ENCODE results near the gene NKX2-3. TPM values are rescaled to one million over a fixed set of nuclear protein-coding genes. Genes with fewer than 3 reads are reported as not detected.

The NKX2-3 gene
- total RNA-seq, 4 donors from 2014 or later: 4.9 to 19.0 (median 8.7) TPM

DNA sequence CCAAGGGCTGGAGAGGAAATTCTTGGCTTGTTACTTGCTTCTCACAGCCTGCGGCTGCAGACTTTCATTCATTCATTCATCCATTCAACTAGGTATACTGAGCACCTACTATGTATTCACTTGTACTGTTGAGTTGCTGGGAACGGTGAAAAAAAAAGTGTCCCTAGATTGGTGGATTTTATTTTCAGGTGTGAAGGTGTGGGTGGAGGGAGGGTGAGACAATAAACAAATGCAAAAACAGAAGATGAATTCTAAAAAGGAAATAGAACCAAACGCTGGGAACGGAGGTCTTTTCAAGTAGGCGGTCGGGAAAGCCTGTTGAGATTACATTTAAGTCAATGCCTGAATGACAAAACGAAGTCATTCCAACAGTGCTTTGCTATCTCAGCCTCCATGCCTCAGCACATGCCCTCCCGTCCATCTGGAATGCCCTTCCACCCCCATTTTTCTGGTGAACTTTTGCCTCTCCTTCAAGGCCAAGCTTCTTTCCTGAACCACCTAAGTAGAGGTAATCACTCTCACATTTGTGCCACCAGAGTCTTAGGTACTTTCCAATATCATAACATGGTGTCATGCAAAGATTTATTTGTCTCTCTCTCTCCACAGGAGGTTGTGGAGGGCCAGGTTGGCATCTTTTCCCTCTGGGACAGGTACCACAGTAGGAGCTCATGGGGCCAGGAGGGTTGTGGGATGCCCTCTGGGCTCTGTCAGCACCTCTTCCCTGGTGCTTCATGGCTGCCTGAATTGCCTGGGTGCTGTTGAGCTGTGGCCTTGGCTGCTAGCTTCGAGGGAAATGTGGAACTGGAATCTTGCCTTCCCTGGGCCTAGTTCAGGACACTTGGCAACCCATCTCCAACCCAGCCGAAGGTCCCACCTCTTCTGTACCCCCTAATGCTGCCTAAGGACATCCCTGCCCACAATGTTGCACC, 5.5 kb downstream of the NKX2-3 start:
- no peaks in the 10 kb centered on the region for H3K36me3 ChIP-seq
- peaks cover 0 to 41% (median 5%) of the 10 kb centered on the region in 4 donors for H3K4me1 ChIP-seq
- H3K4me3 ChIP-seq: peak overlapping the region in 2 of 4 donors; percentile 56 to 59
- TF ChIP-seq POLR2A (IDR thresholded peaks at IDR 0.05): no peak
- TF ChIP-seq, protein P1, sequence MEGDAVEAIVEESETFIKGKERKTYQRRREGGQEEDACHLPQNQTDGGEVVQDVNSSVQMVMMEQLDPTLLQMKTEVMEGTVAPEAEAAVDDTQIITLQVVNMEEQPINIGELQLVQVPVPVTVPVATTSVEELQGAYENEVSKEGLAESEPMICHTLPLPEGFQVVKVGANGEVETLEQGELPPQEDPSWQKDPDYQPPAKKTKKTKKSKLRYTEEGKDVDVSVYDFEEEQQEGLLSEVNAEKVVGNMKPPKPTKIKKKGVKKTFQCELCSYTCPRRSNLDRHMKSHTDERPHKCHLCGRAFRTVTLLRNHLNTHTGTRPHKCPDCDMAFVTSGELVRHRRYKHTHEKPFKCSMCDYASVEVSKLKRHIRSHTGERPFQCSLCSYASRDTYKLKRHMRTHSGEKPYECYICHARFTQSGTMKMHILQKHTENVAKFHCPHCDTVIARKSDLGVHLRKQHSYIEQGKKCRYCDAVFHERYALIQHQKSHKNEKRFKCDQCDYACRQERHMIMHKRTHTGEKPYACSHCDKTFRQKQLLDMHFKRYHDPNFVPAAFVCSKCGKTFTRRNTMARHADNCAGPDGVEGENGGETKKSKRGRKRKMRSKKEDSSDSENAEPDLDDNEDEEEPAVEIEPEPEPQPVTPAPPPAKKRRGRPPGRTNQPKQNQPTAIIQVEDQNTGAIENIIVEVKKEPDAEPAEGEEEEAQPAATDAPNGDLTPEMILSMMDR (IDR thresholded peaks at IDR 0.05): no peak
- peaks cover 0 to 36% of the 10 kb centered on the region in 2 donors for H3K27me3 ChIP-seq
- no peaks in the 10 kb centered on the region for H3K9me3 ChIP-seq
- peak overlapping the region; percentile 40 to 92 (median 66) for H3K27ac ChIP-seq
- no peak for DNase-seq

GRCh38 chr10:99539120-99539519, 6.4 kb downstream of the NKX2-3 start:
- H3K4me1 ChIP-seq: peaks cover 0 to 41% (median 5%) of the 10 kb centered on the region in 4 donors
- TF ChIP-seq, protein P1 (IDR thresholded peaks at IDR 0.05): no peak
- TF ChIP-seq POLR2A (IDR thresholded peaks at IDR 0.05): no peak
- no peak overlapping the region for H3K4me3 ChIP-seq
- no peaks in the 10 kb centered on the region for H3K36me3 ChIP-seq
- H3K27ac ChIP-seq: peak overlapping the region in 3 of 4 donors; percentile 31 to 92 (median 71)
- no peak for DNase-seq
- H3K9me3 ChIP-seq: no peaks in the 10 kb centered on the region
- H3K27me3 ChIP-seq: peaks cover 0 to 33% of the 10 kb centered on the region in 2 donors

DNA sequence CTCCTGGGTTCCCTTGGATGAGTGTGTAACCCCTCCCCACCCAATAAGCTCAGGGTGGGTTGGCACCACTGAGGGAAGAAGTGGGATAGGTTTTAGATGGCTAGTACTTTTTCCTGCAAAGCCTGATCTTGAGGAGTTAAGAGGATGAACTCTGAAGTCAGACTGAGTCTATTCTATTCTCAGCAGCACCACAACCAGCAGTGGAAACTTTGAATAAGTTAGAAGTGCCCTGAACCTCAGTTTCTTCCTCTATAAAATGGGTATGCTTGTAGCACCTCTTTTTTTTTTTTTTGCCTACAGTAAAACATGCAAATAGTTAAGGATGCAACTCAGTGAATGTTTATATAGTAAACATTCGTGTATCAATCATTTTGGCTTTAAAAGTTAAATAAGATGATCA, 7.1 kb downstream of the NKX2-3 start:
- Histone ChIP-seq H3K27me3 (peaks cover 0 to 29% of the 10 kb centered on the region in 2 donors), H3K27ac (peak overlapping the region in 2 of 4 donors; percentile 71 to 92)
- TF ChIP-seq, protein P1 (IDR thresholded peaks at IDR 0.05): no peak
- no peak for TF ChIP-seq POLR2A (IDR thresholded peaks at IDR 0.05)

GRCh38 chr10:99540306-99540656, 7.5 kb downstream of the NKX2-3 start:
- Histone ChIP-seq H3K4me1 (peaks cover 0 to 34% (median 2%) of the 10 kb centered on the region in 4 donors), H3K9me3 (no peaks in the 10 kb centered on the region), H3K27ac (peak overlapping the region in 3 of 4 donors; percentile 21 to 49 (median 39)), H3K27me3 (peaks cover 0 to 26% of the 10 kb centered on the region in 2 donors), H3K36me3 (no peaks in the 10 kb centered on the region), H3K4me3 (peak overlapping the region; percentile 6 to 48 (median 20))
- DNase-seq: no peak
- TF ChIP-seq POLR2A (IDR thresholded peaks at IDR 0.05): no peak
- TF ChIP-seq, protein P1 (IDR thresholded peaks at IDR 0.05): no peak

More for the DNA sequence above, 7.1 kb downstream of the NKX2-3 start:
- H3K4me3 ChIP-seq: peak overlapping the region in 1 of 4 donors; percentile 48
- H3K36me3 ChIP-seq: no peaks in the 10 kb centered on the region
- H3K9me3 ChIP-seq: no peaks in the 10 kb centered on the region
- H3K4me1 ChIP-seq: peaks cover 0 to 37% (median 4%) of the 10 kb centered on the region in 4 donors
- DNase-seq: no peak

DNA sequence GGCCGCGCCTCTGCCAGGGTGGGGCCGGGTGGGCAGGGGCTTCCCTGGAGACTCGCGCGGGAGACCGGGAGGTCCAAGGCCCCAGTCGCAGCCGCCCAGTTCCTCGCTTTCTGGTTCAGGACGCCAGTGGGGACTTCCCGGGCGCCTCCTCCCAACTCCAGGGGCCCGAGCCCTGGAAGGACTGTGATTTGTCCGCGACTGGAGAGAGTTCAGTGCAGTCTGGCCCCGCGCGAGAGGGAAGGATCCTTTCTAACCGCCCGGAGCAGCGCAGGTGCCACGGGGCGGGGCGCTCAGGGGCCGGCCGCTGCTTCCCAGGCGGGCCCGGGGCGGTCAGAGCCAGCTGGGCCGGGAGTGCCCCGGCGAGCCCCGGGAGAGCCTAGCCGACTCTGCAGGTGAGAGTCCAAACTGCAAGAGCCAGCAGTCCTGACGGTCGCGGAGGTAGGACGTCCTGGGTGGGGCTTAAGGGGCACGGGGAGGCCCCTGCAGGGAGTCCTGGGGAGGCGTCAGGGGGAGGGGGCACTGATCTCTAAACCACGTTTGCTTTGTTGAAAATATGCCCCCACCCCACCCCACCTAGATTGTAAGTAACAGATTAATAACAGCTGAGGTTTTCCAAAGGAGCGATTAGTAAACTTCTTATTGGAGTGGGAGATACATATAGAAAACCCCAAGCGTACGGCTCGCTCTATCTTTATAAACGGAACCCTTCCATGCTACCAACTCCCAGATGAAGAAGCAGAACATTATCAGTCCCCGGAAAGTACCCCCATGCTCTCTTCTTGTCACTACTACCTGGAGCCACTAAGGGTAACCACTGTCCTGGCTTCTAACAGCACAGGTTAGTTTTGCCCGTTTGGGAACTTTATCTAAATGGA, 8.2 kb downstream of the NKX2-3 start:
- peak in 1 of 3 donors; percentile 70 for DNase-seq
- Histone ChIP-seq H3K36me3 (no peaks in the 10 kb centered on the region), H3K4me1 (peaks cover 0 to 28% (median 2%) of the 10 kb centered on the region in 4 donors), H3K9me3 (no peaks in the 10 kb centered on the region), H3K4me3 (peak overlapping the region; percentile 6 to 48 (median 20)), H3K27me3 (peaks cover 0 to 21% of the 10 kb centered on the region in 2 donors), H3K27ac (peak overlapping the region in 3 of 4 donors; percentile 21 to 49 (median 39))
- no peak for TF ChIP-seq POLR2A (IDR thresholded peaks at IDR 0.05)
- TF ChIP-seq, protein P1 (IDR thresholded peaks at IDR 0.05): peak in 2 of 6 experiments; percentile 3 to 7

Data from Peyer's patch (tissue), 4 donors.